Measurements from ENCODE around the gene ZNF750.

DNA sequence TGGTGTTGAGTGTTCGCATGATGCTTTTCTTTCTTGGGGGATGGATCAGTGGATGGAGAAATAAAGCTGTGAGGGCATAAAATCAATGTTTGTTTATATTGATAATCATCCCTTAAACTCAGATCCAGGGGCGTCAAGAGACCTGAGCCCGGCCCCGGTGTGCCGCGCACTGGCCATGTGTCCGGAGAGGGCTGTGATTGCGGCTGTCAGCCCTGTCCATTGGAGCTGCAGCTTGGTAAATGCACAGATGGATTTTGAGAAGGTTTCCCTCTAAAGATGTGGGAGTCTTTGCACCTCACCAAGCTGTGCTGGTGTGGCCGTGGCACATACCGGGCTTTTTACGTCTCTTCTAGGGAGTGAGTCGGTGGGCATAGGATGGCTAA is 21.6 kb upstream of the ZNF750 start:
- TF ChIP-seq, protein P1, sequence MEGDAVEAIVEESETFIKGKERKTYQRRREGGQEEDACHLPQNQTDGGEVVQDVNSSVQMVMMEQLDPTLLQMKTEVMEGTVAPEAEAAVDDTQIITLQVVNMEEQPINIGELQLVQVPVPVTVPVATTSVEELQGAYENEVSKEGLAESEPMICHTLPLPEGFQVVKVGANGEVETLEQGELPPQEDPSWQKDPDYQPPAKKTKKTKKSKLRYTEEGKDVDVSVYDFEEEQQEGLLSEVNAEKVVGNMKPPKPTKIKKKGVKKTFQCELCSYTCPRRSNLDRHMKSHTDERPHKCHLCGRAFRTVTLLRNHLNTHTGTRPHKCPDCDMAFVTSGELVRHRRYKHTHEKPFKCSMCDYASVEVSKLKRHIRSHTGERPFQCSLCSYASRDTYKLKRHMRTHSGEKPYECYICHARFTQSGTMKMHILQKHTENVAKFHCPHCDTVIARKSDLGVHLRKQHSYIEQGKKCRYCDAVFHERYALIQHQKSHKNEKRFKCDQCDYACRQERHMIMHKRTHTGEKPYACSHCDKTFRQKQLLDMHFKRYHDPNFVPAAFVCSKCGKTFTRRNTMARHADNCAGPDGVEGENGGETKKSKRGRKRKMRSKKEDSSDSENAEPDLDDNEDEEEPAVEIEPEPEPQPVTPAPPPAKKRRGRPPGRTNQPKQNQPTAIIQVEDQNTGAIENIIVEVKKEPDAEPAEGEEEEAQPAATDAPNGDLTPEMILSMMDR (IDR thresholded peaks at IDR 0.05; ENCODE audit: low read depth, low read length, poor library complexity, severe bottlenecking) = no peak
- TF ChIP-seq EZH2phosphoT487 (IDR thresholded peaks at IDR 0.05; ENCODE audit: borderline replicate concordance, low read length) = no peak

Measured in DOHH2 (cell line).